Stimulated activated CD8-positive, alpha-beta memory T cell treated with anti-CD3 and anti-CD28 coated beads, Interleukin-7, amount 100 ng/mL, for 1 hour (primary cell): Measurements from ENCODE around the gene KNCN.

Experiments
- DNase-seq, 2 donors: peaks; one replicate each; pipeline ENCODE4 v3.0.0-alpha.2; 2020; ENCODE audit warnings: low read depth in 2 of 2

KNCN gene

GRCh38 chr1:46503421-46503820 is 48.0 kb downstream of the KNCN start:
- DNase-seq: no peak

GRCh38 chr1:46501528-46501927 is 49.9 kb downstream of the KNCN start:
- no peak for DNase-seq

DNA sequence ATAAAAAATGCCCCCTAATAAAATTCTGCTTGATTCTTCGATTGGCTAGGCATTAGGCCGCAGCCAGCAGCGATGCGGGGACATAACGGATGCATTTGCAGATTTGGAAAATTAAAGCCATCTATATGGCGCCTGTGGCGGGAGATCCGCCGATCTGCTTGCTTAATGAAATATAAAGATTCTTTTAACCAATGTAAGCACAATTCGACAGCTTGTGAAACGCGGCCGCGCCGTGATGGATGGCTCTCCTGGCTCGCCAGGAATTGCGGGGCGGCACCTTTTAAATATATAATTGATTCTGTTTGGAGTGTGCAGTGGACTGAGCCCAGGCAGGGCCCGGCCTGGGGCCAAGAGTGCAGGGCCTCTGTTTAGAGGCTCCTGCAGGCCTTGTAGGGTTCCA is 53.8 kb downstream of the KNCN start:
- DNase-seq: no peak

DNA sequence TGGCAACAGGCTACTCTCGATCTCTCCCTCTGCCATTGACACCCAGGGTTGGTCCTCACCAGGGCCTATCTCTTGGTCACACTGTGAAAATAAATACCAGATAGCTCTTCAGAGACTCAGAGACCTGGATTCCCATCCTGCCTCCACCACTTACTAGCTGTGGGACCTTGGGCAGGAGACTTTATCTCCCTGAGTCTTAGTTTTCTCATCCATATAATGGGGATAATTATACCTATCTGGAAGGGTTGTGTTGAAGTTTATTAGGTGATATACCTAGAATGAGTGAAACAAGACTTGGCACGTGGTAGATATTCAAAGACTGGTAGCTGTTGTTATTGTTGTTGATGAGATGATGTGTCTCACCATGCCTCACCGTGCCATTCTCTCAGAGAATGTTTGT is 54.4 kb downstream of the KNCN start:
- no peak for DNase-seq

DNA sequence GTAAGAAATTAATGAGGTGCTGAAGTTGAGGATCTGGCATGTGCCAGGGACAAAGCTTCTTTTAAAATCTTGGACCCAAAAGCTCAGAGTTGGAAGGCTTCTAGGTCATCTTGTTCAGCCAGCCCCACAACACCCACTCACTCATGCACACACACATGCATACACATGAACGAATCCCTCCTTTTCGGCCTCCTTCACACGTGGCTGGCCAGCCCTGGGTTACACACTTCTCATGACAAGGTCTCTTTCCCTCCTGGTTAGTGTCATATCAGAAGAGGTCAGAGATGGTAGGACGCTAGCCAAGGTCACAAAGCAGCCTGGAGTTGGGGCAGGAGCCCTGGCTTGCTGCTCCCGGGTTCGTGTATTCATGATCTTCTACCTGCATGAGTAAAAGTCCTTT is 54.9 kb downstream of the KNCN start:
- no peak for DNase-seq

- no peak for DNase-seq
Observed at GRCh38 chr1:46495778-46496177, 55.7 kb downstream of the KNCN start.
